Esophagus squamous epithelium (tissue), 4 donors: ENCODE measurements around the gene PCAT7.

Experiments used
- POLR2A ChIP-seq, 4 donors: fragments of 450-650 bp; IDR thresholded peaks; one replicate each; pipeline ENCODE4 v1.6.1; 2017; ENCODE audit warnings: antibody characterized with exemption in 4 of 4, mild to moderate bottlenecking in 4 of 4, moderate library complexity in 3 of 4
- TF ChIP-seq, protein P1 (sequence below), 6 experiments: fragments of 450-650 bp in 4 of 6; fragments of 200-600 bp in 2 of 6; sonication (generic) in 2 of 6; IDR thresholded peaks; one replicate each; pipeline ENCODE4 v1.5.1; 2016 to 2019; ENCODE audit warnings: antibody characterized with exemption in 6 of 6, mild to moderate bottlenecking in 4 of 6, moderate library complexity in 4 of 6

DNA sequence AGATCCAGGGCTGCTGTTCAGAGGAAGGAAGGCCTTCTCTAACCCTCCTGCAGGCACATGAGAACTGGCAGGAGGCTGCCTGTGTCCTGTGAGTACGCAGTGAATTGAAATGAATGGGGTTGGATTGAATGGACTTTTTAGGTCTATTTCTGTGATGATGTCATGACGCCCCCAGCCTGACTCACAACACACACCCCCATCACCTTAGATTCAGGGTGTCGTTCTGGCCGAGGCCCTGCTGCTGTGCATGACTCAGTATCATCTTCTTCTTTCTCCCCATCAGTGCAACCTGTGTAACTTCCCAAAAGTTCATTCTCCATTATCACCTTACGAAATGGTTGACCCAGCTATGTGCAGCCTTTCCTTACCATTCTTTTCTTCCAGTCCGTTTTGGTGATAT is 5.4 kb downstream of the PCAT7 start:
- TF ChIP-seq POLR2A (IDR thresholded peaks at IDR 0.05), result no peak
- TF ChIP-seq, protein P1, sequence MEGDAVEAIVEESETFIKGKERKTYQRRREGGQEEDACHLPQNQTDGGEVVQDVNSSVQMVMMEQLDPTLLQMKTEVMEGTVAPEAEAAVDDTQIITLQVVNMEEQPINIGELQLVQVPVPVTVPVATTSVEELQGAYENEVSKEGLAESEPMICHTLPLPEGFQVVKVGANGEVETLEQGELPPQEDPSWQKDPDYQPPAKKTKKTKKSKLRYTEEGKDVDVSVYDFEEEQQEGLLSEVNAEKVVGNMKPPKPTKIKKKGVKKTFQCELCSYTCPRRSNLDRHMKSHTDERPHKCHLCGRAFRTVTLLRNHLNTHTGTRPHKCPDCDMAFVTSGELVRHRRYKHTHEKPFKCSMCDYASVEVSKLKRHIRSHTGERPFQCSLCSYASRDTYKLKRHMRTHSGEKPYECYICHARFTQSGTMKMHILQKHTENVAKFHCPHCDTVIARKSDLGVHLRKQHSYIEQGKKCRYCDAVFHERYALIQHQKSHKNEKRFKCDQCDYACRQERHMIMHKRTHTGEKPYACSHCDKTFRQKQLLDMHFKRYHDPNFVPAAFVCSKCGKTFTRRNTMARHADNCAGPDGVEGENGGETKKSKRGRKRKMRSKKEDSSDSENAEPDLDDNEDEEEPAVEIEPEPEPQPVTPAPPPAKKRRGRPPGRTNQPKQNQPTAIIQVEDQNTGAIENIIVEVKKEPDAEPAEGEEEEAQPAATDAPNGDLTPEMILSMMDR (IDR thresholded peaks at IDR 0.05), result no peak
